ENCODE measurements around the gene FSD2. TPM values are rescaled to one million over a fixed set of nuclear protein-coding genes. Genes with fewer than 3 reads are reported as not detected.
A peak's percentile ranks its signal among the peaks of the same experiment; 100 is the strongest.

FSD2 gene
- total and polyA plus RNA-seq, 9 of the 15 experiments (the other 6 are each of a cell fraction or from before 2014, with no cell fraction given), result 0.01 to 0.06 TPM; not detected in 7

- TF ChIP-seq ZNF77 (CRISPR knock-in tag; IDR thresholded peaks at IDR 0.05), result no peak
- peak; percentile 78 for TF ChIP-seq TBP (optimal IDR thresholded peaks at IDR 0.05; ENCODE audit: low read depth, low read length)
- TF ChIP-seq REST (IDR thresholded peaks at IDR 0.05; ENCODE audit: borderline replicate concordance), result peak; percentile 83
- no peak; the same call in 1 of the 2 replicates for TF ChIP-seq REST (CRISPR knock-in tag; IDR thresholded peaks at IDR 0.05; ENCODE audit: low read depth)
- TF ChIP-seq, protein P1, sequence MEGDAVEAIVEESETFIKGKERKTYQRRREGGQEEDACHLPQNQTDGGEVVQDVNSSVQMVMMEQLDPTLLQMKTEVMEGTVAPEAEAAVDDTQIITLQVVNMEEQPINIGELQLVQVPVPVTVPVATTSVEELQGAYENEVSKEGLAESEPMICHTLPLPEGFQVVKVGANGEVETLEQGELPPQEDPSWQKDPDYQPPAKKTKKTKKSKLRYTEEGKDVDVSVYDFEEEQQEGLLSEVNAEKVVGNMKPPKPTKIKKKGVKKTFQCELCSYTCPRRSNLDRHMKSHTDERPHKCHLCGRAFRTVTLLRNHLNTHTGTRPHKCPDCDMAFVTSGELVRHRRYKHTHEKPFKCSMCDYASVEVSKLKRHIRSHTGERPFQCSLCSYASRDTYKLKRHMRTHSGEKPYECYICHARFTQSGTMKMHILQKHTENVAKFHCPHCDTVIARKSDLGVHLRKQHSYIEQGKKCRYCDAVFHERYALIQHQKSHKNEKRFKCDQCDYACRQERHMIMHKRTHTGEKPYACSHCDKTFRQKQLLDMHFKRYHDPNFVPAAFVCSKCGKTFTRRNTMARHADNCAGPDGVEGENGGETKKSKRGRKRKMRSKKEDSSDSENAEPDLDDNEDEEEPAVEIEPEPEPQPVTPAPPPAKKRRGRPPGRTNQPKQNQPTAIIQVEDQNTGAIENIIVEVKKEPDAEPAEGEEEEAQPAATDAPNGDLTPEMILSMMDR (IDR thresholded peaks at IDR 0.05 in 2 of 3, conservative IDR thresholded peaks at IDR 0.05 in 1 of 3; ENCODE audit: insufficient read depth in 2 of 3, low read depth in 1 of 3, low read length in 3 of 3), result no peak
- TF ChIP-seq C11orf30 (IDR thresholded peaks at IDR 0.05; ENCODE audit: low read depth), result peak; percentile 79
- no peak for TF ChIP-seq RBM34 (IDR thresholded peaks at IDR 0.05; ENCODE audit: borderline replicate concordance, insufficient read depth, low read length)
- no peak for TF ChIP-seq XRCC5 (IDR thresholded peaks at IDR 0.05; ENCODE audit: low read depth, low read length)
- no peak for TF ChIP-seq SMARCB1 (IDR thresholded peaks at IDR 0.05; ENCODE audit: insufficient read length, low read depth)
- TF ChIP-seq, protein P2, sequence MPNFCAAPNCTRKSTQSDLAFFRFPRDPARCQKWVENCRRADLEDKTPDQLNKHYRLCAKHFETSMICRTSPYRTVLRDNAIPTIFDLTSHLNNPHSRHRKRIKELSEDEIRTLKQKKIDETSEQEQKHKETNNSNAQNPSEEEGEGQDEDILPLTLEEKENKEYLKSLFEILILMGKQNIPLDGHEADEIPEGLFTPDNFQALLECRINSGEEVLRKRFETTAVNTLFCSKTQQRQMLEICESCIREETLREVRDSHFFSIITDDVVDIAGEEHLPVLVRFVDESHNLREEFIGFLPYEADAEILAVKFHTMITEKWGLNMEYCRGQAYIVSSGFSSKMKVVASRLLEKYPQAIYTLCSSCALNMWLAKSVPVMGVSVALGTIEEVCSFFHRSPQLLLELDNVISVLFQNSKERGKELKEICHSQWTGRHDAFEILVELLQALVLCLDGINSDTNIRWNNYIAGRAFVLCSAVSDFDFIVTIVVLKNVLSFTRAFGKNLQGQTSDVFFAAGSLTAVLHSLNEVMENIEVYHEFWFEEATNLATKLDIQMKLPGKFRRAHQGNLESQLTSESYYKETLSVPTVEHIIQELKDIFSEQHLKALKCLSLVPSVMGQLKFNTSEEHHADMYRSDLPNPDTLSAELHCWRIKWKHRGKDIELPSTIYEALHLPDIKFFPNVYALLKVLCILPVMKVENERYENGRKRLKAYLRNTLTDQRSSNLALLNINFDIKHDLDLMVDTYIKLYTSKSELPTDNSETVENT (CRISPR knock-in tag; IDR thresholded peaks at IDR 0.05), result peak; percentile 66; the same call in 1 of the 2 replicates
- TF ChIP-seq, protein P3, sequence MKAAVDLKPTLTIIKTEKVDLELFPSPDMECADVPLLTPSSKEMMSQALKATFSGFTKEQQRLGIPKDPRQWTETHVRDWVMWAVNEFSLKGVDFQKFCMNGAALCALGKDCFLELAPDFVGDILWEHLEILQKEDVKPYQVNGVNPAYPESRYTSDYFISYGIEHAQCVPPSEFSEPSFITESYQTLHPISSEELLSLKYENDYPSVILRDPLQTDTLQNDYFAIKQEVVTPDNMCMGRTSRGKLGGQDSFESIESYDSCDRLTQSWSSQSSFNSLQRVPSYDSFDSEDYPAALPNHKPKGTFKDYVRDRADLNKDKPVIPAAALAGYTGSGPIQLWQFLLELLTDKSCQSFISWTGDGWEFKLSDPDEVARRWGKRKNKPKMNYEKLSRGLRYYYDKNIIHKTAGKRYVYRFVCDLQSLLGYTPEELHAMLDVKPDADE (conservative IDR thresholded peaks at IDR 0.05; ENCODE audit: control insufficient read depth, low read depth, low read length), result peak; percentile 71; the same call in 1 of the 2 replicates
Observed at GRCh38 chr15:82749951-82750830, 55.7 kb downstream of the FSD2 start (continued).
